Measurements from ENCODE around the gene FKBP2.

FKBP2 gene

GRCh38 chr11:64241491-64242374 is 838 bp downstream of the FKBP2 start:
- Histone ChIP-seq H3K36me3 (ENCODE audit: control insufficient read depth in 2 of 2, insufficient read depth in 1 of 2, low read length in 2 of 2) (peaks cover 0 to 43% of the 10 kb centered on the region in 2 experiments; a peak in 1 of 3 replicates), H3K4me1 (ENCODE audit: control insufficient read depth, insufficient read depth, low read length) (no peaks in the 10 kb centered on the region), H3K4me3 (ENCODE audit: low read depth, low read length) (peak overlapping the region; percentile 75), H3K9me3 (ENCODE audit: control insufficient read depth, insufficient read depth, low read depth, low read length) (no peaks in the 10 kb centered on the region), H3K27ac (ENCODE audit: extremely low read depth, low read depth, low read length) (peak overlapping the region; percentile 83; the same call in 1 of the 2 replicates)
- POLR2A ChIA-PET = interaction anchor here (0.7 to 7.2 kb wide), 21 partner anchors 8 to 537 kb away, joined by 3 to 96 read pairs (median 6); partner anchors contain the start of genes BAD, CATSPERZ, ESRRA and NUDT22
- CTCF ChIA-PET = interaction anchor here (0.6 to 2.2 kb wide), 11 partner anchors 9 to 959 kb away, joined by 3 to 13 read pairs (median 4); no protein-coding TSS in a partner anchor
- TF ChIP-seq ZFHX2 (tag by site-specific recombination; conservative IDR thresholded peaks at IDR 0.05) (peak; percentile 90), ZNF692 (tag by site-specific recombination; IDR thresholded peaks at IDR 0.05) (no peak), ZNF239 (tag by site-specific recombination; IDR thresholded peaks at IDR 0.05) (no peak), ZXDB (tag by site-specific recombination; IDR thresholded peaks at IDR 0.05) (no peak; the same call in 1 of the 2 replicates), PATZ1 (tag by site-specific recombination; IDR thresholded peaks at IDR 0.05) (peak; percentile 76), ZBTB49 (tag by site-specific recombination; IDR thresholded peaks at IDR 0.05; ENCODE audit: low read depth) (no peak), ZNF596 (tag by site-specific recombination; IDR thresholded peaks at IDR 0.05) (no peak), ZNF366 (tag by site-specific recombination; conservative IDR thresholded peaks at IDR 0.05) (peak; percentile 52; the same call in 1 of the 2 replicates), GLI2 (tag by site-specific recombination; IDR thresholded peaks at IDR 0.05; ENCODE audit: borderline replicate concordance, low read depth) (no peak), ZNF645 (tag by site-specific recombination; IDR thresholded peaks at IDR 0.05) (no peak), BCL11A (tag by site-specific recombination; IDR thresholded peaks at IDR 0.05; ENCODE audit: low read depth) (no peak), ZNF518A (tag by site-specific recombination; conservative IDR thresholded peaks at IDR 0.05; ENCODE audit: low read depth) (no peak), ZBTB21 (tag by site-specific recombination; IDR thresholded peaks at IDR 0.05) (no peak), BCL11B (tag by site-specific recombination; IDR thresholded peaks at IDR 0.05; ENCODE audit: low read depth) (no peak), ZNF621 (tag by site-specific recombination; IDR thresholded peaks at IDR 0.05) (no peak), ZNF600 (tag by site-specific recombination; IDR thresholded peaks at IDR 0.05) (peak; percentile 96), SP3 (tag by site-specific recombination; IDR thresholded peaks at IDR 0.05) (peak; percentile 67), ZNF274 (IDR thresholded peaks at IDR 0.05; ENCODE audit: low read length) (no peak), ZNF274 (tag by site-specific recombination; IDR thresholded peaks at IDR 0.05; ENCODE audit: borderline replicate concordance) (no peak), KLF8 (tag by site-specific recombination; IDR thresholded peaks at IDR 0.05) (0 out of 2 replicates have a peak, but pooled peaks have one; percentile 42), ZBTB48 (tag by site-specific recombination; IDR thresholded peaks at IDR 0.05) (peak; percentile 60; the same call in 1 of the 2 replicates), ZNF311 (tag by site-specific recombination; IDR thresholded peaks at IDR 0.05; ENCODE audit: borderline replicate concordance) (no peak), ZNF16 (tag by site-specific recombination; IDR thresholded peaks at IDR 0.05; ENCODE audit: low read depth) (no peak), ZNF335 (tag by site-specific recombination; conservative IDR thresholded peaks at IDR 0.05) (peak; percentile 83), IKZF3 (tag by site-specific recombination; IDR thresholded peaks at IDR 0.05) (no peak)
